Neural cell (in vitro differentiated cells): Measurements from ENCODE around the gene ARPIN.

Experiments
- CTCF ChIP-seq: fragments of 450-650 bp; IDR thresholded peaks from 2 replicates; pipeline ENCODE4 v1.5.1; 2014; ENCODE audit warnings: antibody characterized with exemption, mild to moderate bottlenecking, moderate library complexity; ENCODE audit not compliant: poor library complexity, severe bottlenecking
- POLR2AphosphoS5 ChIP-seq: IDR thresholded peaks from 2 replicates; pipeline ENCODE4 v1.6.1; 2012
- RAD21 ChIP-seq: fragments of 450-650 bp; conservative IDR thresholded peaks from 2 replicates; pipeline ENCODE4 v1.6.1; 2014; ENCODE audit warnings: antibody characterized with exemption, mild to moderate bottlenecking, moderate library complexity
- TAF1 ChIP-seq: IDR thresholded peaks from 2 replicates; pipeline ENCODE4 v1.6.1; 2012; ENCODE audit warnings: low read depth

DNA sequence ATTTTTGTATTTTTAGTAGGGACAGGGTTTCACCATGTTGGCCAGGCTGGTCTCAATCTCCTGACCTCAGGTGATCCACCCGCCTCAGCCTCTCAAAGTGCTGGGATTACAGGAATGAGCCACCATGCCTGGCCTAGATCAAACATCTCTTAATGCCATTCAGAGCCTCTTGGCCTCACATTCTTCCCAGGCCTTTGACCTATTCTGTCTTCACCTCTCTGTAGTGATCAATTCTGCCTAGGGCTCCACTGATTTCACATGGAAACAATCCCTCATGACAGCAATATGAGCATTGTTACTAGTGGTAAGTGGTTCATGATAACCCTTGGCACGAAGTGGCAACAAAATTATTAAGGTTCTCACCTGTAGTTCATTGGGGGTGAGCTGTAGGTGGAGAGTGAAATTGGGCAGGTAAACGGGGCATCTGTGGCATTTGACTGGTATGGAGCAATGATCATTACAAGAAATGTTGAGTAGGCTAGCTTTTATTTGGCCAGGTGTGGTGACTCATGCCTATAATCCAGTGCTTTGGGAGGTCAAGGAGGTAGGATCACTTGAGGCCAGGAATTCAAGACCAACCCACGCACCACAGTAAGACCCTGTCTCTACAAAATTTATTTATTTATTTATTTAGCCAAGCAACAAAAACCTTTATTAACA, 4.8 kb upstream of the ARPIN start:
- TF ChIP-seq CTCF (no peak), RAD21 (no peak), TAF1 (no peak), POLR2AphosphoS5 (no peak)
